GM12874 (cell line): ENCODE results near the gene CHST7.

Experiments used
- CTCF ChIP-seq: IDR thresholded peaks from 2 replicates; pipeline ENCODE4 v1.5.1; 2011; ENCODE audit warnings: low read depth, mild to moderate bottlenecking, control low read depth, low read length, moderate library complexity; ENCODE audit not compliant: insufficient read depth

Gene CHST7

DNA sequence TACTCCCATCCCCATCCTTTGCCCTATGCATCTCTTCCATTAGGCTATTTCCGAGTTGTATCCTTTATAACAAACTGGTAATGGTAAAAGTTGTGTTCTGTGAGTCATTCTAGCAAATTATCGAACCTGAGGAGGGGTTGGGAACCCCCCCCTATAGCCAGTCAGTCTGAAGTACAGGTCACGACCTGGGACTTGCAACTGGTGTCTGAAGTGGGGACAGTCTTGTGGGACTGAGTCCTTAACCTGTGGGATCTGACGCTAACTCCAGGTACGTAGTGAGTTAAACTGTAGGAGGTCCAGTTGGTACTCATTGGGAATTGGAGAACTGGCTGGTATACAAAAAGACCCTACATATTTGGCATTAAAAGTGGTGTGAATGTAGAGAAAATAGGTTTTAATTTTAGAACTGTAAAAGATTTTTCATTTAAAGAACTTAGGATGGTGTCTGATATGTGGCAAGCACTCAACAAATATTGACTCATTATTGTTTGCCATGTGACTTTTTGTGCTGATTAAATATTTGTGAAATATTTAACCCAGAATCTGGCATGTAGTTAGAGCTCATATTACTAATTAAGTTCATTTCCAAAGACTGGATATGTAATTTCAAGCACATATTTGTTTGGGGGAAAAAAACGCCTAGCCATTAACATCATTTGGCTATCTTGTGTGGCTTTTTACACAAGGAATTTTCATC is 50.7 kb downstream of the CHST7 start:
- no peak for TF ChIP-seq CTCF

DNA sequence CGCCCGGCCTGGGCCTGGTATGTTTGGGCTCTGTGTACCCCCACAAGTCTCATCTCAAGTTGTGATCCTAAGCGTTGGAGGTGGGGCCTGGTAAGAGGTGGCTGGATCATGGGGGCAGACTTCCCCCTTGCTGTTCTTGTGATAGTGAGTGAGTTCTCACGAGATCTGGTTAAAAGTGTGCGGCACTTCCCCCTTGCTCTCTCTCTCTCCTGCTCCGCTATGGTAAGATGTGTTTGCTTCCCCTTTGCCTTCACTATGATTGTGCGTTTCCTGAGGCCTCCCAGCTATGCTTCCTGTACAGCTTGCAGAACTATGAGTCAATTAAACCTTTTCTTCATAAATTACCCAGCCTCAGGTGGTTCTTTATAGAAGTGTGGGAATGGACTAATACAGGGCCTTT is 53.0 kb downstream of the CHST7 start:
- no peak for TF ChIP-seq CTCF

DNA sequence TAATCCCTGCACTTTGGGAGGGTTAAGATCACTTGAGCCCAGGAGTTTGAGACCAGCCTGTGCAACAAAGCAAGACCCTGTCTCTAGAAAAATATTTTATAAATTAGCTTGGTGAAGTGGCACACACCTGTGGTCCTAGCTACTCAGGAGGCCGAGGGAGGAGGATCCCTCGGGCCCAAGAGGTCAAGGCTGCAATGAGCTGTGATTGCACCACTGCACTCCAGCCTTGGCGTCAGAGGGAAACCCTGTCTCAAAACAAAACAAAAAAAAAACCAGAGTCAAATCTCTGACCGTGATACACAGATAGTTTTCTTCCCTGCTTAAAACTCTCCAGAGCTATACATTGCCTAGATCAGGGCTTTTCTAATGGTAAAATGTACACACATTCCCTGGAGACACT is 53.5 kb downstream of the CHST7 start:
- TF ChIP-seq CTCF = no peak

- no peak for TF ChIP-seq CTCF
Measured at GRCh38 chrX:46627711-46628419, 54.3 kb downstream of the CHST7 start.

DNA sequence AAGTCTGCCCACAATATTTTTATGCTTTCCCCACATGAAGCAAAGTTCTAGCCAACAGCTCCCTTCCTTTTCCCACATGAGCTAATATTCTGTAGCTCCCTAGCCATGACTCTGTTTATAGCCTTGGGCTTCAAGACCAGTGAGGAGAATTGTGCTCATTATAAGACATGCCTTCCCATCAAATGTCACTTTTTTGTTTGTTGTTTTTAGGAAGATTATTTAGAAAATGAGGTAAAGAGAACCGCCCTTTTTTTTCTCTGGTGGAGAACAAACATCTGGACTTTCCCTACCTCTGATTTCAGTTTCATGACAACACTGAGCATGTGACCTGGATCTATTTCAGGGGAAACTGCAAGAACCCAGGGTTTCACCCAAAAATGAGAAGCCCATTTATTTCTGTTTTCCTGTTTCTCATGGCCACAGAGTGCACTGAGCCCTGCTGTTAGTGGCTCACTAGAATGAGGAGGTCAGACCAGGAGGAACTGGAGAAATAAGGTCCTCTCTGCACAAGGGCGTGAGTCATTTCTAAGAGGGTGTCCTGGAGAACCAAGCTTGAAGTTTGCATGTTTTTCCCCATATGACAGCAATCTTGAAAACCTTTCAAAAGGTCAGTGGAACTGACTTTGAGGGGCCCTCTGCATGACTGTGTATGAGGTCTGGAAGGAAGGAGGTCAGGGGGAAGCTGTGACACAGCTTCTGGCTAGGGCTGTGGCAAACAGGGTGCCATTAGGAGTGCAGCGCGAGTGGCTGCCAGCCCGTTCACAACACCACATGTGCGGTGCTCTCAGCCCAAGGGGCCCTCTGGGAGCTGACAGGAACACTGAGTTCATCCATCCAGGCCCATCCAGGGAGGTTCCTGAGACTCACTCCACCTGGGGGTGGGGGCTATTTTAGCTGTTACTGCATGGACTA is 55.2 kb downstream of the CHST7 start:
- TF ChIP-seq CTCF = no peak

GRCh38 chrX:46630141-46630540 is 56.6 kb downstream of the CHST7 start:
- TF ChIP-seq CTCF = no peak

GRCh38 chrX:46634577-46634976 is 61.0 kb downstream of the CHST7 start:
- no peak for TF ChIP-seq CTCF
